HG02610 (cell line): ENCODE measurements around the gene DBP.
"Not testable (repeated sequence)": the region's sequence is repeated elsewhere in the genome, so short reads cannot be mapped to it uniquely, and the experiment has no call there.

Experiments used
- ATAC-seq: cut with Tn5 transposase; IDR thresholded peaks from one replicate; pipeline ENCODE4 v1.9.1; 2021; ENCODE audit warnings: mild to moderate bottlenecking, moderate library complexity; ENCODE audit not compliant: unreplicated experiment

Gene DBP

GRCh38 chr19:48636859-48637448 lies at the start of gene DBP:
Gene DBP, minus strand, starts transcription at chr19:48637379. Its CDS starts 385 bp downstream, at chr19:48636994.
- ATAC-seq, result no peak

DNA sequence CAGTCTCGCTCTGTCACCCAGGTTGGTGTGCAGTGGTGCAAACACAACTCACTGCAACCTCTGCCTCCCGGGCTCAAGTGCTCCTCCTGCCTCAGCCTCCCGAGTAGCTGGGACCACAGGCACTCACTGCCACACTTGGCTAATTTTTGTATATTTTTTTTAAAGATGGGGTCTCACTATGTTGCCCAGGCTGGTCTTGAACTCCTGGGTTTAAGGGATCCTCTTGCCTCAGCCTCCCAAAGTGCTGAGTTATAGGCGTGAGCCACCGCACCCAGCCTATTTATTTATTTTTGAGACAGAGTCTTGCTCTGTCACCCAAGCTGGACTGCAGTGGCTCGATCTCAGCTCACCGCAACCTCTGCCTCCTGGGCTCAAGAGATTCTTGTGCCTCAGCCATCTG lies 49.5 kb upstream of the DBP start:
- ATAC-seq, result not testable (repeated sequence)

DNA sequence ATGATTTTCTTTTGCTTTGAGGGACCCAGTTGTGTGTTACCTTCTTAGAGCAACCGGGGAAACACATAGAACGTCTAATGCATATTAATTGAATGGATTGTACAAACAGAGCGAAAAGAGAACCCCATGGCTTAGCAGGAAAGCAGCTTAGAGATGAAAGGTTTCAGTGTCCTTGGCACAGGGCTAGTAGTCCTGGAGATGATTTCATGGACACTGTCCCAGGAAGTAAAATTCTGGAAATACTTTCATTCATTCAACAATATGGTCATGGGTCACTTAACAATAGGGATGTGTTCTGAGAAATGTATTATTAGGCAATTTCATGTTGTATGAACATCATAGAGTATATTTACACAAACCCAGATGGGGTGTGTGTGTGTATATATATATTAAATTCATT lies 48.9 kb upstream of the DBP start:
- no peak for ATAC-seq

GRCh38 chr19:48685583-48685982 lies 48.4 kb upstream of the DBP start:
- no peak for ATAC-seq

- ATAC-seq, result no peak
Measured at GRCh38 chr19:48683349-48683748, 46.2 kb upstream of the DBP start.

GRCh38 chr19:48681127-48681470 lies 43.9 kb upstream of the DBP start:
- ATAC-seq, result no peak

GRCh38 chr19:48680436-48681126 lies 43.4 kb upstream of the DBP start:
- no peak for ATAC-seq

- ATAC-seq, result not testable (repeated sequence)
Measured at GRCh38 chr19:48680006-48680405, 42.8 kb upstream of the DBP start.

DNA sequence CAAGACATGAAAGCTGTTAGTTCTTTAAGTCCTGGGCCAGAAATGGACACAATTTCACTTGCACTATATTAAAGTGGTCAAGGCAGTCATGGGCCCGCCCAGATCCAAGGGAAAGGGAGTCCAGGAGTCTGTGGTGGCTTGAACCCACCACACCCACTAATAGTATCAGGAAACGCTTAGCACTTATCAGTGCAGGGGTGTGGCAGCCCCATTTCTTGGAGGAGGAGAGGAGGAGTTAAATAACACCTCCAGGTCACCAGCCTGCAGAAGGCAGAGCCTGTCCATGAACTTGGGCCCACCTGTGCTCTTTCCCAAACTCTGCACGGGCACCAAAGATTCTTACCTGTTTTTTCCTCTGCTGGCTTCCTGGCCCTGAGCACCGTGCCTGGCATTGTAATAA lies 41.0 kb upstream of the DBP start:
- ATAC-seq, result no peak

DNA sequence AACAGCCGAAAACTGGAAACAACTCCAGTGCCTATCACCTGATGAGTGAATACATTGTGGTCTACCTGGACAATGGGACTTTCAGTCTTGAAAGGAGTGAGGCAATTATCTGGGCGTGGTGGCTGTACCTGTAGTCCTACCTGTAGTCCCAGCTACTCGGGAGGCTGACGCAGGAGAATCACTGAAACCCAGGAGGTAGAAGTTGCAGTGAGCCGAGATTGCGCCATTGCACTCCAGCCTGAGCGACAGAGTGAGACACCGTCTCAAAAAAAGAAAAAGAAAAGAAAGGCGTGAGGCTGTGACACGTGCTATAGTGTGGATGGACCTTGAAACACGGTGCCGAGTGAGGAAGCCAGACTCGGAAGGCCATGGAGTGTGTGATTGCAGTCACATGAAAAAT lies 39.7 kb upstream of the DBP start:
- ATAC-seq, result no peak

DNA sequence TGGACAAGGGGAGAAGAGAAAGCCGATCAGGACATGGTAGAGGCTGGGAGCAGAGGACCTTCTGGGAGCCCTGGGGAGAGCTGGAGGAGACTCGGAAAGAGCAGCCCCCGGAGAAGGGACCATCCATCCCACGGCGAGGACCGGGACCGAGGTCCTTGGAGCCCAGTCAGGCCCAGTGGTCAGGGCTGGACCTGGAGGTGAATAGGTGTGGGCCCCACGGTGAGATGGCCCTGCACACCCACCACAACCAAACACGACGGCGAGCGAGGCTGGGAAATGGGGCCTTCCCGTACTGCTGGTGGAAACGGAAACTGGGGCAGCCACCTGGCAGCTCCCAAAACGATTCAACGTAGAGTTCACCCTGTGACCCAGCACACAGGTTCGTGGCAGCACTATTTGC lies 39.3 kb upstream of the DBP start:
- ATAC-seq, result no peak

- no peak for ATAC-seq
Measured at GRCh38 chr19:48674921-48675824, 38.0 kb upstream of the DBP start.

DNA sequence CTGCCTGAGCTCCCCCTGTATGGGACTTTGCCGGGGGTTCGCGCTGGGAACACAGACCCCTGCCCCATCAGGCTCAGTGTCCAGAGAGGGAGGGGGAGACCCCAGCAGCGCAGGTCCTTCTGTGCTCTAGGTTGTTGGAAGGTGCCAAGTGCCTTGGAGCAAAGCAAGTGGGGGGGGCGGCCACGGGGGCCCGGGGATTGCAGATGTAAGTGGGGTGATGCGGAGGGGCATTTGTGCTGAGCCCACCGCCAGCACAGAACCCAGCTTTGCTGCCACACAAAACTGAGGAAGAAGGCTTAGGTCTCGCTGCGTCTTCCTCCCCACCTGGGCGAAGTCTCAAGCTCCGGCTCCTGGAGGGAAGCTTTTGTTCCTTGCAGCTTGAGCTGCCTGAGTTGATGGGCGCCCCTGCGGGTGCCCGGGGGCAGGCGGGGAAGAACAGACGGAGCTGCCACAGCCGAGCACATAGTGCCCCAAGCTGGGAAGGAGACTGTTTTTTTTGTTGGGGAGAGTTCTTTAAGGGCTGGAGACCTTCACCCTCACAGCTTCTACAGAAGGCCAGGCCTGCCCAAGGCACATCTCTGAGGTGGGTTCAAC lies 37.1 kb upstream of the DBP start:
- ATAC-seq, result no peak

DNA sequence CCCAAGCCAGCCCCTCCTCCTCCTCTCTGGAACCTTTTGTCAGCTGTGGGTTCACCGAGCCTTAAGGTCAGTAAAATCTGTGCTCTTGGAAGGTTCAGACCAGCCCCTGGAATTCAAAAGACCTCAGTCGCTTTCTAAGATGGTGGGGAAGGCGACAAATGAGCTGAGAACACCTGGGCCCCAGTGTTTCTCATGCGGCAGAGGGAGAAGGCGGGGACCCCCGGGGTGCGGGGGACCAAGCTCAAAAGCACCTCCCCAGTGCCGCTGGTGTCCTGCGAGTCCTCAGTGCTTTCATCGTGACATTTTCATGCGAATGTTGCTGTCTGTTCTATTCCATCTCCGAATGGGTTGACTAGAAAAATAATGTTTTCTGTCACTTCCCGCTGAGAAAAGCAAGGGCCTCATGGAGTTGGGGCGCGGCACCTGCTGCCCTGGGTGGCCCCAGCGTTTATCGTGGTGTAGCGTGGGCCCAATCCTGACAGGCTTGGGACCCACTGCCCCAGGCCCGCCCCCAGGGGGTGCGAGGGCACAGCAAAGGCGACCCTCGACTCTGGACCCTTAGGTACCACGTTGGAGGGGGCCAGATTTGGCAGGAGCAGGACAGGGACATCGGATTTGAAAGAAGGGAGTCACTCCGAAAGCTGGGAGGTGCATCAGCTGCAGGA lies 36.4 kb upstream of the DBP start:
- ATAC-seq, result no peak

- ATAC-seq, result no peak
Measured at GRCh38 chr19:48672994-48673393, 35.8 kb upstream of the DBP start, which contains the start of gene NTN5. Gene NTN5, minus strand, starts transcription at chr19:48673017. Its CDS starts 2,031 bp downstream, at chr19:48670986.

- no peak for ATAC-seq
Measured at GRCh38 chr19:48671446-48671995, 34.3 kb upstream of the DBP start.

DNA sequence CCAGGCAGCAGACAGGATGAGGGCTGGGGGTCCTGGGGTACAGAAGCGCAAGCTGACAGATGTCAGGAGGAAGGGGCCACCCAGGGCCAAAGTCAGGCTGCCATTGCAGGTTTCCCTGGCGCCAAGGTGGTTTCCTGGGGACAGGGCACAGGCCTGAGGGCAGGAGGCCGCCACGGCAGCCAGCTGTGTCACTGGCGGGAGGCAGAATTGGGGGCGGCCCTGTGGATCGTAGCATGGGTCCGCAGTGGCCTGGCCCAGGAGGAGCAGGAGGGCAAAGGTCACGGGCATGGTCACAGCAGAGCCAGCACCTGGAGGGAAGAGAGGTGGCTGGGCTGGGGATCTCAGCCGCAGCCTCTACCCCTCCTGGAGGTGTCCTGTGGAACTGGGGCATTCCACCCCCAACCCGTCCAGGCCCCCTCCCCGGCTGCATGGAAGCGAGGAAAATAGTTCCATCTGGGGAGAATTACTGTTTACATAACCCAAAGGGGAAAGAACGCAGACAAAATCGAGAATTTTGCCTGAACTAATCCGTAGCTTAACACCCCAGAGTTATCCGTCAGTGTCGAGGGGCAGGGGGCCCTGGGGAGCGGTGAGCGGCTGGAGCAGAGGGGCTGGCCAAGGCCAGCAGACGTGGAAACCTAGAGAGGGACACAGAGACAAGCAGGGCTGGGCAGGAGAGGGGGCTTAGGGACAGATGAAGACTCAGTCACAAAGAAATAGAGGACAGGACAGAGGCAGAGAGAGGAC lies 33.7 kb upstream of the DBP start:
- ATAC-seq, result no peak

GRCh38 chr19:48669903-48670668 lies 32.9 kb upstream of the DBP start:
- no peak for ATAC-seq

GRCh38 chr19:48668761-48669160 lies 31.6 kb upstream of the DBP start:
- no peak for ATAC-seq
